Effector memory CD4-positive, alpha-beta T cell (primary cell): ENCODE results near the gene TADA2A.
A peak's percentile ranks its signal among the peaks of the same experiment; 100 is the strongest.

Experiments
- DNase-seq, 3 donors: peaks; one replicate each; pipeline ENCODE4 v3.0.0-alpha.2; 2020
- H3K27ac ChIP-seq: 2 replicates; pipeline ENCODE4 v1.7.0; 2013; ENCODE audit warnings: mild to moderate bottlenecking, low read length, moderate library complexity; ENCODE audit not compliant: insufficient read depth, poor library complexity, severe bottlenecking
- H3K27me3 ChIP-seq: replicated peaks from 2 replicates; pipeline ENCODE4 v1.7.0; 2013; ENCODE audit warnings: mild to moderate bottlenecking, low read length; ENCODE audit not compliant: insufficient read depth, control insufficient read depth, poor library complexity, severe bottlenecking
- H3K36me3 ChIP-seq: 2 replicates; pipeline ENCODE4 v1.7.0; 2013; ENCODE audit warnings: mild to moderate bottlenecking, low read length, moderate library complexity; ENCODE audit not compliant: control insufficient read depth, insufficient read depth
- H3K4me1 ChIP-seq: 2 replicates; pipeline ENCODE4 v1.7.0; 2013; ENCODE audit warnings: low read length, mild to moderate bottlenecking; ENCODE audit not compliant: control insufficient read depth, insufficient read depth, poor library complexity, severe bottlenecking
- H3K4me3 ChIP-seq: 2 replicates; pipeline ENCODE4 v1.7.0; 2013; ENCODE audit warnings: low read length, low read depth, mild to moderate bottlenecking; ENCODE audit not compliant: insufficient read depth, poor library complexity, severe bottlenecking
- H3K9me3 ChIP-seq: 2 replicates; pipeline ENCODE4 v1.7.0; 2013; ENCODE audit warnings: mild to moderate bottlenecking, low read length, moderate library complexity; ENCODE audit not compliant: control insufficient read depth

The TADA2A gene

GRCh38 chr17:37373530-37374159 is 33.0 kb upstream of the TADA2A start:
- no peak overlapping the region for H3K27ac ChIP-seq
- H3K27me3 ChIP-seq: no peaks in the 10 kb centered on the region
- H3K36me3 ChIP-seq: no peaks in the 10 kb centered on the region
- no peak overlapping the region for H3K4me3 ChIP-seq
- H3K9me3 ChIP-seq: no peaks in the 10 kb centered on the region
- peak; percentile 23 to 32 (median 25) for DNase-seq
- no peaks in the 10 kb centered on the region for H3K4me1 ChIP-seq

GRCh38 chr17:37375706-37376105 is 31.0 kb upstream of the TADA2A start, which contains the start of gene C17orf78:
Gene C17orf78 (plus strand): TSS chr17:37375985. CDS start chr17:37376093, 108 bp downstream.
- DNase-seq: no peak
- Histone ChIP-seq H3K36me3 (no peaks in the 10 kb centered on the region), H3K27ac (no peak within 1 kb of the TSS)

GRCh38 chr17:37382056-37382455 is 24.6 kb upstream of the TADA2A start:
- Histone ChIP-seq H3K9me3 (no peaks in the 10 kb centered on the region), H3K27ac (no peak overlapping the region), H3K4me3 (no peak overlapping the region), H3K4me1 (no peaks in the 10 kb centered on the region), H3K36me3 (no peaks in the 10 kb centered on the region), H3K27me3 (no peaks in the 10 kb centered on the region)
- DNase-seq: no peak

More at GRCh38 chr17:37375706-37376105, 31.0 kb upstream of the TADA2A start, which contains the start of gene C17orf78:
- no peaks in the 10 kb centered on the region for H3K27me3 ChIP-seq
- no peaks in the 10 kb centered on the region for H3K4me1 ChIP-seq
- no peaks in the 10 kb centered on the region for H3K9me3 ChIP-seq
- no peak within 1 kb of the TSS for H3K4me3 ChIP-seq

- Histone ChIP-seq H3K27me3 (no peaks in the 10 kb centered on the region), H3K9me3 (no peaks in the 10 kb centered on the region), H3K4me3 (no peak overlapping the region), H3K27ac (no peak overlapping the region), H3K4me1 (no peaks in the 10 kb centered on the region), H3K36me3 (no peaks in the 10 kb centered on the region)
- DNase-seq: no peak
These were observed 22.0 kb upstream of the TADA2A start for GRCh38 chr17:37384560-37385149.

GRCh38 chr17:37385474-37385990 is 21.2 kb upstream of the TADA2A start:
- Histone ChIP-seq H3K4me1 (no peaks in the 10 kb centered on the region), H3K27ac (no peak overlapping the region), H3K36me3 (no peaks in the 10 kb centered on the region), H3K27me3 (no peaks in the 10 kb centered on the region), H3K9me3 (no peaks in the 10 kb centered on the region), H3K4me3 (no peak overlapping the region)
- DNase-seq: no peak

GRCh38 chr17:37386462-37386861 is 20.2 kb upstream of the TADA2A start:
- no peaks in the 10 kb centered on the region for H3K4me1 ChIP-seq
- H3K27ac ChIP-seq: no peak overlapping the region
- DNase-seq: no peak
- no peaks in the 10 kb centered on the region for H3K9me3 ChIP-seq
- no peaks in the 10 kb centered on the region for H3K36me3 ChIP-seq
- H3K4me3 ChIP-seq: no peak overlapping the region
- H3K27me3 ChIP-seq: no peaks in the 10 kb centered on the region

- Histone ChIP-seq H3K4me3 (no peak overlapping the region), H3K9me3 (no peaks in the 10 kb centered on the region), H3K27me3 (no peaks in the 10 kb centered on the region), H3K36me3 (no peaks in the 10 kb centered on the region), H3K27ac (no peak overlapping the region), H3K4me1 (no peaks in the 10 kb centered on the region)
- no peak for DNase-seq
These were observed 18.4 kb upstream of the TADA2A start for GRCh38 chr17:37388266-37388665.

- no peak overlapping the region for H3K4me3 ChIP-seq
- DNase-seq: no peak
- no peaks in the 10 kb centered on the region for H3K27me3 ChIP-seq
- H3K9me3 ChIP-seq: no peaks in the 10 kb centered on the region
- no peaks in the 10 kb centered on the region for H3K4me1 ChIP-seq
- no peak overlapping the region for H3K27ac ChIP-seq
- no peaks in the 10 kb centered on the region for H3K36me3 ChIP-seq
These were observed 17.5 kb upstream of the TADA2A start for GRCh38 chr17:37389160-37389559.

- Histone ChIP-seq H3K27me3 (no peaks in the 10 kb centered on the region), H3K4me3 (no peak overlapping the region), H3K4me1 (no peaks in the 10 kb centered on the region), H3K27ac (no peak overlapping the region), H3K36me3 (no peaks in the 10 kb centered on the region), H3K9me3 (no peaks in the 10 kb centered on the region)
- DNase-seq: no peak
These were observed 15.5 kb upstream of the TADA2A start for GRCh38 chr17:37391146-37391545.

GRCh38 chr17:37392024-37392590 is 14.6 kb upstream of the TADA2A start:
- Histone ChIP-seq H3K27ac (no peak overlapping the region), H3K9me3 (no peaks in the 10 kb centered on the region), H3K27me3 (no peaks in the 10 kb centered on the region), H3K36me3 (no peaks in the 10 kb centered on the region), H3K4me3 (no peak overlapping the region), H3K4me1 (no peaks in the 10 kb centered on the region)
- no peak for DNase-seq
